ENCODE results near the gene CDK7.
"Not testable (repeated sequence)": the region's sequence is repeated elsewhere in the genome, so short reads cannot be mapped to it uniquely, and the experiment has no call there.

The CDK7 gene

DNA sequence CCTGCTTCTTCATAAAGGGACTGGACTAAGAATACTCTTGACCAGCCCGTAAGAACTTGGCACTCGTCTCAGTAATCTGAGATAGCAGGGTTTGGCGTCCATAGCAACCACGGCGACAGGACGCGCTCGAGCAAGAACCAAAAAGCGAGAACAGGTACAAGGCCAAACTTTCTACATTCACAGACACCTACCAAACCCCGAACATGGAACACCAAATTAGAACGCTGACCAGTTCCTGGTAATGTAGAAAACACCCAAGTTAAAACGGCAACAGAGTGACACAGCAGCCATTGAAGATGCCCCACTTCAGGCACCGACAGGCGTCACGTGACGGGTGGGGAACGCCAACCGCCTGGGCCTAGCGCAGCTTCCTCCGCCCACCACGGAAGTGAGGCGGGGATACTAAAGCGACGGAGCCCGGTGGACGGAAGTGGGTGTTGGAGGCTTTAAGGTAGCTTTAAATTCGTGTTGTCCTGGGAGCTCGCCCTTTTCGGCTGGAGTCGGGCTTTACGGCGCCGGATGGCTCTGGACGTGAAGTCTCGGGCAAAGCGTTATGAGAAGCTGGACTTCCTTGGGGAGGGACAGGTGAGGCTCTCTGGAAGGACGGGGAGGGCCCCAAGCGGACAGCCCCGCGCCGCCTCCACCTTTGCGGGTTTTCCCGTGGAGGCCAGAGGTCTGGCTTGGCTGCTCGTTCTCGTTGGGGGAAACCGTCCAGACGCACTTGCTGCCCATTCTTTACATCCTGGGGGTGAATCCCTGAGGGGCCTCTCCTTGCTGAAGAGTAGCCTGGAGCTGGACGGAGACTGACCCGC is at the start of gene CDK7:
Gene CDK7, plus strand, starts transcription at position 430 of the 812 bp plus-strand sequence. Its CDS starts 90 bp downstream, at position 520.
- DNase-seq (ENCODE audit: low read depth): peak; percentile 92

DNA sequence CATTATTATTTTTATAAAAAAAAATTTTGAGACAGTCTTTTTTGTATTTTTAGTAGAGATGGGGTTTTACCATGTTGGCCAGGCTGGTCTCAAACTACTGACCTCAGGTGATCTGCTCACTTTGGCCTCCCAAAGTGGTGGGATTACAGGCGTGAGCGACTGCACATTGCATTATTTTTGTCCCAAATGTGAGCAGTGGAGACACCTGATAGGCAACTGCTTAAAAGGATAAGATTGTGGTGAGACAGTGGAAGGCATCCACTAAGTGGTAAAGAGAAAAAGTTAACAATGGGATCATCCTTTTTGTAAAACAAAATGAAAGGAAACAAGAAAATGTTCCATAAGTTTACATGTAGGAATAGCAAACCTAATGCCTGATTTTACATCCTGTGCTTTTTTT is 47.3 kb upstream of the CDK7 start:
- DNase-seq (ENCODE audit: low read depth): no peak

DNA sequence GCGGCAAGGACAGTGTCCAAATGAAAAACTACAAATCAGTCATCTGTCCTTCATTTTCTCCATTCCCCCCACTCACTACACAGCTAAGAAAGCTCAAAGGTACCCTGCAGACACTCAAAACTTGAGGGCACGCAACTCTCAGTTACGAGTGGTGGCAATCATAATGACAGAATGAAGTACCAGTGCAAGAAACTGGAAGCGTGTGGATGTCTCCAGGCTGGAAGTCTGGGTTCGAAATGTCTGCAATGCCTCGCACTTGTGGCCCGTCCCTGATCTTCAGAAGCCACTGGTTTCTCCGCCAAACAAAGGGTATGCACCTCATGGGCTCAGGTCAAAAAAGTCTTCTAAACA is 45.9 kb upstream of the CDK7 start:
- no peak for DNase-seq (ENCODE audit: low read depth)

- peak; percentile 88 for DNase-seq (ENCODE audit: low read depth)
Observed at GRCh38 chr5:69189162-69190086, 45.3 kb upstream of the CDK7 start, which contains the start of gene CENPH. TSS of gene CENPH (plus strand) at chr5:69189583. CDS start at chr5:69189635, 52 bp downstream.

GRCh38 chr5:69202497-69202896 is 32.2 kb upstream of the CDK7 start:
- DNase-seq (ENCODE audit: low read depth): no peak

DNA sequence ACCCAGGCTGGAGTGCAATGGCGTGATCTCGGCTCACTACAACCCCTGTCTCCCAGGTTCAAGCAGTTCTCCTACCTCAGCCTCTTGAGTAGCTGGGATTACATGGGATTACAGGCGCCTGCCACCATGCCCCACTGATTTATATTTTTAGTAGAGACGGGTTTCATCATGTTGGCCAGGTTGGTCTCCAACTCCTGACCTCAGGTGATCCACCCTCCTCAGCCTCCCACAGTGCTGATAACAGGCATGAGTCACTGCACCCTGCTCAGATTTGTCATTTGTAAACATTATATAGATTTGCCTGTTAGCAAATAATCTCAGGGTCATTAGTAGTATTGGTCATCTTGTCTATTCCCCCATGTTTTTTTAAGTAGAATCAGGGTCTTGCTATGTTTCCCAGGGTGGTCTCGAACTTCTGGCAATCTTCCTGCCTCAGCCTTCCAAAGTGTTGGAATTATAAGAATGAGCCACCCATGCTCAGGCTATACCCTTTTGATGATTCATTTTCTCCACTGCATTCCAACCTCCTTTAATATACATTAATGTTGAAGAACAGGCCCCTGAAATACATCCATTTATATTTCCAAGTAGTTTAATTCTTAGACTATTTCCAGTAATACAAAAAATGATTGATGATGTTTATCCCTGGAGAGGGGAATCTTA is 28.0 kb upstream of the CDK7 start:
- no peak for DNase-seq (ENCODE audit: low read depth)

DNA sequence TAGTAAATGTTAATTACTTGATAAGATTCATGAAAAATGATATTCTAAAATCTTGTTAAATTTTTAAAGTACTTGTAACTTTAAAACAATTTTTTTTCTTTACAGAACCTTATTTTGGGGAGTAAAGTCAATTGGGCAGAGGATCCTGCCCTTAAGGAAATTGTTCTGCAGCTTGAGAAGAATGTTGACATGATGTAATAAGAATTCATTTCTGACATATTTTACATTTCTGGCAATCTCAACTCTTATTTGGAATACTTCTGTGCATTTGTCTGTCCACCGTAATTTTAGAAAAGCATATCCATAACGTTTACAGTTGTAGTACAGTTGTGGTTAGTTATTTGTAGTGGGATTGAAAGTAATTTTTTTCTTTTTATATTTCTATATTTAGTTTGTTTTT is 25.1 kb upstream of the CDK7 start:
- DNase-seq (ENCODE audit: low read depth): no peak

- no peak for DNase-seq (ENCODE audit: low read depth)
Observed at GRCh38 chr5:69211200-69211599, 23.5 kb upstream of the CDK7 start.

- DNase-seq (ENCODE audit: low read depth): no peak
Observed at GRCh38 chr5:69212022-69212421, 22.7 kb upstream of the CDK7 start.

- no peak for DNase-seq (ENCODE audit: low read depth)
Observed at GRCh38 chr5:69213513-69214215, 21.0 kb upstream of the CDK7 start.

DNA sequence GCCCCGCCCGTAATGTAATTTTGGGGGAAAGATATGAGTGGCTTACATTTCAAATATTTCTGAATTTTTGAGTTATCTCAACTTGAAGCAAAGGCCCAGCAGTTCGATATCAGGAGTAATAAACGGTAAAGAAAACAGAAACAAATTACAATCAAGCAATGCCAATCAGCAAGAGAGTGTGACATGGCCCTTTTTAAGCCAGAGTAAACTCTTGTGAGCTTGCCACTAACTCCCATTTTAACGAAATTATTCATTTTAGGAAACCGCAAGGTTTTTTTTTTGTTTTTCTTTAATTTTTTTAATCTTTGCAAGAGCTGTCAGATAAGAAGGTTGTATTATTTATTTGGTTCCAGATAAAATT is 17.6 kb upstream of the CDK7 start:
- no peak for DNase-seq (ENCODE audit: low read depth)

DNA sequence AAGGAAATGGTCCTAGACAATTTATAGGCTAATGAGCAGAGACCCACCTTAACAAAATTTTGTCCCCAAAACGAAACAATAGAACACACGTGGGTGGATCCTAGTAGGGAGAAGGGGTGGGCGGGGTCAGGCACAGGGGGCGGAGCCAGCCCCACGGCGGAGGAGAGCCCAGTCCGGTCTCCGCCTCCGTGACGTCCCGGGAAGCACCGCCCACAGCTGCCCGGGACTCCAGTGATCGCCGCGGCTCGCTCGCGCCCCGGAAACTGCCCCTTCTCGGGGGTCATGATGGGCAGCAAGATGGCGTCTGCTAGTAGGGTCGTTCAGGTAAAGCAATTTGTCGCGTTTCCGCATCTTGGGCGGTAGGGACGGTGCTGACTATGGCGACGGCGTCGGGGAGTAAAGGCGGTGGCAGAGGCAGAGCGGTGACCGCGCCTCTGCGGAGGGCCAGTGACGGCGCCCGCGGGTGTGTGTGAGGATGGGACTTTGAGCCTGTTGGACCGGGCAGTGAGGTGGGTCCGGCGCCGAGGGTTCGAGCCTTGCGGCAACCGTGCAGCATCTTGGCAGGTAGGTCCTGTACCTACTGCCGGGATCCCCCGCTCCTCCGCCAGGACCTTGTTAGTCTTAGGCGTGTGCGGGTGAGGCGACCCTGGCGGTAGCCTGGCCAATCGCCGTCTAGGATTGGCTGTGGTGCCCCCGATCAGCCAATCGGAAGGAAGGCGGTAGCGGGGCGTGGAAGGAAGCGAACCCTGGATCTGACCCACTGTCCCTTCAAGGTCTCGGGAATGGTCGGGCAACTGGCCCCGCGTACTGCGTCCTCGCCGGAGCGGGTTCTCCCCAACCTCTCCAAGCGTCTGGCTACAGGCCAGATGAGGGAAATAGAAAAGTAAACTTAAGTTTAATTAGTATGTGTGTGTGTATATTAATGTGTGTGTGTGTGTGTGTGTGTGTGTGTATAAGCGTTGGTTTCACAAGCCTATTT is 16.8 kb upstream of the CDK7 start:
- peak; percentile 86 for DNase-seq (ENCODE audit: low read depth)

DNA sequence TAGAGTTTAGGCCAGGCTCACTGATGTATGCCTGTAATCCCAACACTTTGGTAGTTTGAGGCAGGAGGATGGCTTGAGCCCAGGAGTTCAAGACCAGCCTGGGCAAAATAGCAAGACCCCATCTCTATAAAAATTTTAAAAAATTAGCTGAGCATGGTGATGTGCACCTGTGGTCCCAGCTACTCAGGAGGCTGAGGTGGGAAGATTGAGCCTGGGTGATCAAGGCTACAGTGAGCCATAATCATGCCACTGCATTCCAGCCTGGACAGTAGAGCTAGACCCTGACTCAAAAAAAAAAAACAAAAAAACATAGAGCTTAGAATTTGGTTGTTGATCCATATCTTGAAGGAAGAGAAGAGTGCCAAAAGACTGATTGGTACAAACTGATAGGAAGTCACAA is 14.7 kb upstream of the CDK7 start:
- DNase-seq (ENCODE audit: low read depth): no peak

DNA sequence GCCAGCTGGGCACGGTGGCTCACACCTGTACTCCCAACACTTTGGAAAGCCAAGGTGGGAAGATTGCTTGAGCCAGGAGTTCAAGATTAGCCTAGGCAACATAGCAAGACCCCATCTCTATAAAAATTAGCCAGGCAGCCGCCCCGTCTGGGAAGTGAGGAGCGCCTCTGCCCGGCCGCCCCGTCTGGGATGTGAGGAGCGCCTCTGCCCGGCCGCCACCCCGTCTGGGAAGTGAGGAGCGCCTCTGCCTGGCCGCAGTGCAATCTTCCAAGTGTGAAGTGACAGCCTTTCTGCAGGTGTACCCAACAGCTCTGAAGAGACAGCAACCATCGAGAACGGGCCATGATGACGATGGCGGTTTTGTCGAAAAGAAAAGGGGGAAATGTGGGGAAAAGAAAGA is 14.3 kb upstream of the CDK7 start:
- DNase-seq (ENCODE audit: low read depth): not testable (repeated sequence)

- not testable (repeated sequence) for DNase-seq (ENCODE audit: low read depth)
Observed at GRCh38 chr5:69220833-69221232, 13.9 kb upstream of the CDK7 start.

DNA sequence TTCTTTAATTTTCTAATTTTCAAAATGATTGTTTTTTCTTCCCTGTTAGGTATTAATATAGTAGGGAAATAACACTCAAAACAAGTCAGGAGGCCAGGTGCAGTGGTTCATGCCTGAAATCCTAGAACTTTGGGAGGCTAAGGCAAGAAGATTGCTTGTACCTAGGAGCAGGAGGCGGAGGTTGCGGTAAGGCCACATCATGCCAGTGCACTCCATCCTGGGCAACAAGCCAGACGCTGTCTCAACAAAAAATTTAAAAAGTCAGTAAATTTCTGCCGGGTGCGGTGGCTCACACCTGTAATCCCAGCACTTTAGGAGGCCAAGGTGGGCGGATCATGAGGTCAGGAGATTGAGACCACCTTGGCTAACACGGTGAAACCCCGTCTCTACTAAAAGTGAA is 10.2 kb upstream of the CDK7 start:
- no peak for DNase-seq (ENCODE audit: low read depth)

DNA sequence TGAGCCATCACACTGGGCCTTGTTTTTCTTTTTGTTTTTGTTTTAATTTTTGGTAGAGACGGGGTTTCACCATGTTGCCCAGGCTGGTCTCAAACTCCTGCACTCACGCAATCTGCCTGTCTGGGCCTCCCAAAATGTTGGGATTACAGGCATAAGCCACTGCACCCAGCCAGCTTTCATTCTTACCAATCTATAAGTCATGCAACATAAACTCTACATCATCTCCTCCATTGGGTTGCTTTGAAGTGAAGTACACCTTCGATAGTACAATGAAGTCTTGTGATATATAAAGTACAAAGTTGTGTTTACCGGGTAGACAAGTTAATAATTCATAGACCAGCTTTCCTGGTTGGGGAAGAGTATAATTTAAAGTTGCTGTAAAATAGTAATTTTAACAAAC is 8.8 kb upstream of the CDK7 start:
- no peak for DNase-seq (ENCODE audit: low read depth)

DNA sequence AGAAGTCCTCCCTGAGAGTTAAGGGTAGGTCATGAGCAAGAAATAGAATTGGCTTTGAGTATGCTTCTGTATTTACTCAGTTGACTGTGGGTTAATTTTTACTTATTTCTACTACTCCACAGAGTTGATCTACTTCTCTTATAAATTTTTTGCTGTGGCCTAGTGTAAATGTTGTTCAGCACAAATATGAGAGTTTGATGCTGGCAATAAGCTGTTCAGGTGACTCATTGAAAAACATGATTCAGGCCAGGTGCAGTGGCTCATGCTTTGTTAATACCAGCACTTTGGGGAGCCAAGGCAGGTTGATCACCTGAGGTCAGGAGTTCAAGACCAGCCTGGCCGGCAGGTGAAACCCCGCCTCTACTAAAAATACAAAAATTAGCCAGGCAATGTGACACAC is 4.5 kb upstream of the CDK7 start:
- no peak for DNase-seq (ENCODE audit: low read depth)

DNA sequence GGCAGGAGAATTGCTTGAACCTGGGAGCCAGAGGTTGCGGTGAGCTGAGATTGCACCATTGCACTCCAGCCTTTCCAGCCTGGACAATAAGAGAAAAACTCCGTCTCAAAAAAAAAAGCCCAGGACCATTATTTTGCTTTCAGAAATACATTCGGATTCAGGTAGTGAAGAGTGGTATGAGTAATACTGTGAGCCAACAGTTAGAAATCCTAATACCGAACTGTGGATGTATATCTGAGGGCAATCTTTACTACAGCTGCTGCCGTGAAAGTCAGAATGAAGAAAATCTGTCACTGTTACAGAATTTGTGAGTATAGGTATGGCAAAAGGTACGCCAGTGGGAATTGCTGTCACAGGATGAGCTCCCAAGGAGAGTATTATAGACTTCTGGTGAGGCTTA is 3.4 kb upstream of the CDK7 start:
- DNase-seq (ENCODE audit: low read depth): no peak

- DNase-seq (ENCODE audit: low read depth): peak; percentile 68
Observed at GRCh38 chr5:69231851-69232250, 2.8 kb upstream of the CDK7 start.

DNA sequence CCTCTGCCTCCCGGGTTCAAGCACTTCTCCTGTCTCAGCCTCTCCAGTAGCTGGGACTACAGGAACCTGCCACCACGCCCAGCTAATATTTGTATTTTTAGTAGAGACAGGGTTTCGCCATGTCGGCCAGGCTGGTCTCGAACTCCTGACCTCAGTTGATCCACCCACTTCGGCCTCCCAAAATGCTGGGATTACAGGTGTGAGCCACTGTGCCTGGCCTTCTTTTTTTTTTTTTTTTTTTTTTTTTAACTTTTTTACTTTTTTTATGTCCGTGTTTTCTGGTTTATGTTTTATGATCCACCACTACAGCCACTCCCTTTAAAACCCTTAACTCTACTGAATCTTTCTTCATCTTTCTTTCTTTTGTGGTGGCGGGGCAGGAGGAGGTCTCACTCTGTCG is 2.0 kb downstream of the CDK7 start:
- DNase-seq (ENCODE audit: low read depth): not testable (repeated sequence)
